ENCODE data around the gene GRIFIN. TPM values are rescaled to one million over a fixed set of nuclear protein-coding genes. Genes with fewer than 3 reads are reported as not detected.

GRIFIN gene
- total and polyA plus RNA-seq, 7 donors: not detected

- 32 to 74% methylated on average over 9 of the region's 9 CpGs for WGBS, 2 donors
- H3K27ac ChIP-seq: no peak overlapping the region
- H3K9me3 ChIP-seq: no peaks in the 10 kb centered on the region
- DNase-seq: no peak
- H3K27me3 ChIP-seq: no peaks in the 10 kb centered on the region
- H3K36me3 ChIP-seq: peaks cover 8 to 45% (median 21%) of the 10 kb centered on the region in 4 donors
- no peak overlapping the region for H3K4me3 ChIP-seq
- intact Hi-C loops (cut with DNase I): no loop called here
- H3K4me1 ChIP-seq: no peaks in the 10 kb centered on the region
- TF ChIP-seq CTCF (IDR thresholded peaks at IDR 0.05) (no peak), POLR2AphosphoS5 (IDR thresholded peaks at IDR 0.05) (no peak)
Measured at GRCh38 chr7:2437136-2437535, 39.1 kb downstream of the GRIFIN start.

DNA sequence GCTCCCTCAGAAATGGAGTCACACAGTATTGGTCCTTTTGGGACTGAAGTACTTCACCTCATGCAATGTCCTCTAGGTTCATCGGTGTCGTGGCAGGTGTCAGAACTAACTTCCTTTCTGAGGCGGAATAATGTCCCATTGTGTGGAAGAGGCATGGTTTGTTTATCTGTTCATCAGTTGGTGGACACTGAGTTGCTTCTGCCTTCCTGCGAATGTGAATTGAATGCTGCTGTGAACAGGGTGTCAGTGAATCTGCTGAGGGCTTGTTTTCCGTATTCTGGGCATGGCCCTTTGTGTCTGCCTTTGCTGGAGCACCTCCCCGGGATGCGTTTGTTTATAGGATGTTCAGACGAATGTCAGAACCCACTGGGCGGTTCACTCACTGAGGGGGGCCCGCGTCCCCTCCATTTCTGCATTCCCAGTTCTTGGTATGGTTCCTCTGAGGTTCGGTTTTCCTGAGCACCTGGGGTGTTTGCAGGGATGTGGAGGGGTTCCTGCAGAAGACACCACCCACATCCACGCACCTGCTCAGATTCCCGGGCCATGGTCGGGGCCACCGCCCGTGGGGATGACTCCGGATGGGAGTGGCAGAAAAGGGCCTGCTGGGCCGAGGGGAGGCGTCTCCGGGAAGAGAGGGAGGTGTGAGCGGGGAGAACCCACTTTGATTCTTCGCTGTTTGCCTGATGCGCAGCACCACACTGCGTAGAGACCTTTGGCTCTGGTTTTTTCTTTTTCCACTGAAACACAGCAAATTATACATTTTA, 39.7 kb downstream of the GRIFIN start:
- no peak overlapping the region for H3K27ac ChIP-seq
- DNase-seq: no peak
- H3K36me3 ChIP-seq: peaks cover 8 to 45% (median 21%) of the 10 kb centered on the region in 4 donors
- no peak overlapping the region for H3K4me3 ChIP-seq
- 83 to 88% methylated on average over 25 of the region's 25 CpGs for WGBS, 2 donors
- no peak for TF ChIP-seq POLR2AphosphoS5 (IDR thresholded peaks at IDR 0.05)
- TF ChIP-seq CTCF (IDR thresholded peaks at IDR 0.05): no peak
- TF ChIP-seq POLR2A (IDR thresholded peaks at IDR 0.05): no peak
- no peak for TF ChIP-seq EP300 (IDR thresholded peaks at IDR 0.05)
- no peaks in the 10 kb centered on the region for H3K9me3 ChIP-seq
- H3K27me3 ChIP-seq: no peaks in the 10 kb centered on the region
- intact Hi-C loops (cut with DNase I): no loop called here
- no peaks in the 10 kb centered on the region for H3K4me1 ChIP-seq

GRCh38 chr7:2435146-2435545, 41.1 kb downstream of the GRIFIN start:
- 90 to 91% methylated on average over 5 of the region's 5 CpGs for WGBS, 2 donors
- TF ChIP-seq POLR2A (IDR thresholded peaks at IDR 0.05) (no peak), POLR2AphosphoS5 (IDR thresholded peaks at IDR 0.05) (no peak), CTCF (IDR thresholded peaks at IDR 0.05) (no peak), EP300 (IDR thresholded peaks at IDR 0.05) (no peak)
- DNase-seq: no peak
- peaks cover 8 to 45% (median 21%) of the 10 kb centered on the region in 4 donors for H3K36me3 ChIP-seq
- H3K9me3 ChIP-seq: no peaks in the 10 kb centered on the region
- H3K4me3 ChIP-seq: no peak overlapping the region
- intact Hi-C loops (cut with DNase I): no loop called here
- no peaks in the 10 kb centered on the region for H3K27me3 ChIP-seq
- no peaks in the 10 kb centered on the region for H3K4me1 ChIP-seq
- no peak overlapping the region for H3K27ac ChIP-seq

DNA sequence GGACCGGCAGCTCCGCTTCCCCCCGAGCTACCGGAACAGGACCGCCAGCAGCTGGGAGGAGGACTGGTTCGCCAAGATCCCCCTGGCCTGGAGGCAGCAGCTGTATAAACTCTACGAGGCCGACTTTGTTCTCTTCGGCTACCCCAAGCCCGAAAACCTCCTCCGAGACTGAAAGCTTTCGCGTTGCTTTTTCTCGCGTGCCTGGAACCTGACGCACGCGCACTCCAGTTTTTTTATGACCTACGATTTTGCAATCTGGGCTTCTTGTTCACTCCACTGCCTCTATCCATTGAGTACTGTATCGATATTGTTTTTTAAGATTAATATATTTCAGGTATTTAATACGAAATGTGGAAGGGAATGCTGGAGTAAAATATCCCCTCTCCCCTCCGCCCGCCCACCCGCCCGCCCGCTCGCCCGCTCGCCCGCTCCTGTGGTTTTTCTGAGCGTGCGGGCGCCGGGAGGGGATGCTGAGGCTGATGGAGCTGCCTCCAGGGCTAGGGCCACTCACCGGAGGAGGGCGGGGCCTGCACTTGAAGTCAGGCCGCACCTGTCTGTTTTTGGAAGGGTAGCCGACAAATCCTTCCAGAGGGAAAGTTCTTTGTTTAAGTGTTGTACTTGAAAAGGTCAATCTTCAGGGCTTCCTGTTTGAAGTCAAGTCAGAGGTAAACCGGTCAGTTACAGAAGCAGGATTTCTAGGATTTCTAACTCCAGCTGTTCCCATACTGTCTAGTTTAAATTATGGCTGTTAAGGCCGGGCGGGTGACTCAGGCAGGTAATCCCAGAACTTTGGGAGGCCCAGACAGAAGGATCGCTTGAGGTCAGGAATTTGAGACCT, 42.3 kb downstream of the GRIFIN start:
- intact Hi-C loops (cut with DNase I): no loop called here
- 94 to 96% methylated on average over 42 of the region's 42 CpGs for WGBS, 2 donors
- no peak overlapping the region for H3K4me3 ChIP-seq
- no peaks in the 10 kb centered on the region for H3K27me3 ChIP-seq
- H3K36me3 ChIP-seq: peaks cover 8 to 45% (median 21%) of the 10 kb centered on the region in 4 donors
- no peak for DNase-seq
- no peak for TF ChIP-seq POLR2AphosphoS5 (IDR thresholded peaks at IDR 0.05)
- TF ChIP-seq EP300 (IDR thresholded peaks at IDR 0.05): no peak
- TF ChIP-seq POLR2A (IDR thresholded peaks at IDR 0.05): no peak
- no peak for TF ChIP-seq CTCF (IDR thresholded peaks at IDR 0.05)
- no peaks in the 10 kb centered on the region for H3K9me3 ChIP-seq
- H3K27ac ChIP-seq: no peak overlapping the region
- no peaks in the 10 kb centered on the region for H3K4me1 ChIP-seq

Measured in sigmoid colon (tissue), 7 donors.